PC-9 (cell line): ENCODE results near the gene MAFF. TPM values are rescaled to one million over a fixed set of nuclear protein-coding genes. Genes with fewer than 3 reads are reported as not detected.

Experiments used
- BruUV-seq: library from RNA; stranded (reverse); fragments of 400-500 nt; replicated peaks from 2 replicates; lab custom pipeline; 2021; lab: Mats Ljungman, UMichigan
- CTCF ChIA-PET: fragments of 300-600 bp; sonication (Branson Sonifier 250); formaldehyde crosslinking; loops from one replicate; lab custom pipeline; 2022; ENCODE audit warnings: antibody characterized with exemption; lab: Charles Lee
- POLR2A ChIA-PET: fragments of 300-600 bp; sonication (Branson Sonifier 250); formaldehyde crosslinking; loops from one replicate; lab custom pipeline; 2022; ENCODE audit warnings: antibody characterized with exemption; ENCODE audit not compliant: unreplicated experiment; lab: Charles Lee
- DNase-seq, 2 experiments: peaks; one replicate each; pipeline versions ENCODE4 v3.0.0 to v3.0.0-alpha.2; 2015 to 2022; ENCODE audit warnings: mixed read lengths in 1 of 2
- H2AFZ ChIP-seq: fragments of 200-600 bp; sonication (generic); 2 replicates; pipeline ENCODE4 v1.8.1; 2017; ENCODE audit warnings: antibody characterized with exemption
- H3F3A ChIP-seq: fragments of 200-600 bp; sonication (generic); 2 replicates; pipeline ENCODE4 v1.8.1; 2017; ENCODE audit warnings: antibody characterized with exemption, mild to moderate bottlenecking, low read depth; ENCODE audit not compliant: insufficient read depth
- H3K27ac ChIP-seq: fragments of 200-600 bp; sonication (generic); 2 replicates; pipeline ENCODE4 v1.6.1; 2016; ENCODE audit warnings: mixed run types
- H3K27me3 ChIP-seq: fragments of 200-600 bp; sonication (generic); 2 replicates; pipeline ENCODE4 v1.6.1; 2016; ENCODE audit warnings: low read depth, mixed run types; ENCODE audit not compliant: insufficient read depth
- H3K36me3 ChIP-seq: fragments of 200-600 bp; sonication (generic); 2 replicates; pipeline ENCODE4 v1.6.1; 2016; ENCODE audit warnings: low read depth, mixed run types
- H3K4me1 ChIP-seq: fragments of 200-600 bp; sonication (generic); replicated peaks from 2 replicates; pipeline ENCODE4 v1.6.1; 2016; ENCODE audit warnings: mixed run types; ENCODE audit not compliant: insufficient read depth
- H3K4me2 ChIP-seq: fragments of 200-600 bp; sonication (generic); 2 replicates; pipeline ENCODE4 v1.6.1; 2017; ENCODE audit warnings: mixed run types
- H3K4me3 ChIP-seq: fragments of 200-600 bp; sonication (generic); 2 replicates; pipeline ENCODE4 v1.6.1; 2016; ENCODE audit warnings: mixed run types
- H3K79me2 ChIP-seq: fragments of 200-600 bp; sonication (generic); 2 replicates; pipeline ENCODE4 v1.6.1; 2017; ENCODE audit warnings: low read depth, mixed run types
- H3K9me2 ChIP-seq: fragments of 200-600 bp; sonication (generic); 2 replicates; pipeline ENCODE4 v1.8.1; 2017; ENCODE audit warnings: mild to moderate bottlenecking; ENCODE audit not compliant: insufficient read depth
- H3K9me3 ChIP-seq: fragments of 200-600 bp; sonication (generic); 2 replicates; pipeline ENCODE4 v1.8.1; 2016; ENCODE audit warnings: low read depth; ENCODE audit not compliant: insufficient read depth
- H4K20me1 ChIP-seq: fragments of 200-600 bp; sonication (generic); 2 replicates; pipeline ENCODE4 v1.8.1; 2017; ENCODE audit not compliant: insufficient read depth
- CTCF ChIP-seq: fragments of 200-600 bp; sonication (generic); conservative IDR thresholded peaks from 2 replicates; pipeline ENCODE4 v1.6.1; 2017; ENCODE audit warnings: mixed run types, antibody characterized with exemption, mild to moderate bottlenecking, moderate library complexity
- EZH2 ChIP-seq: fragments of 200-600 bp; sonication (generic); IDR thresholded peaks from 2 replicates; pipeline ENCODE4 v1.8.0; 2017; ENCODE audit warnings: antibody characterized with exemption, low read depth
- intact Hi-C: fragments of 100-400 bp; cut with micrococcal nuclease; formaldehyde crosslinking; loops from one replicate; pipeline ENCODE4 v1.10.0; 2022; ENCODE audit not compliant: unreplicated experiment
- total RNA-seq: library from RNA; stranded (reverse); gene quantifications from 2 replicates; pipeline ENCODE4 v1.2.3, GENCODE V29; 2021

MAFF gene
- total RNA-seq, 1 experiment from 2014 or later = 27.9 TPM

- no peaks in the 10 kb centered on the region for H4K20me1 ChIP-seq
- POLR2A ChIA-PET = no interaction called here
- H3K9me2 ChIP-seq = no peaks in the 10 kb centered on the region
- intact Hi-C loops = no loop called here
- no peak for DNase-seq
- no peak overlapping the region for H3K4me3 ChIP-seq
- no peak for TF ChIP-seq CTCF
- no peak for TF ChIP-seq EZH2
- no peaks in the 10 kb centered on the region for H3K36me3 ChIP-seq
- H3F3A ChIP-seq = peaks cover 6% of the 10 kb centered on the region; the same call in 1 of the 2 replicates
- BruUV-seq = no TSS peak
- H3K79me2 ChIP-seq = no peaks in the 10 kb centered on the region
- no peaks in the 10 kb centered on the region for H3K27me3 ChIP-seq
- H2AFZ ChIP-seq = no peak overlapping the region
- CTCF ChIA-PET = no interaction called here
- H3K27ac ChIP-seq = no peak overlapping the region
- H3K4me1 ChIP-seq = peaks cover 17% of the 10 kb centered on the region
- H3K9me3 ChIP-seq = no peaks in the 10 kb centered on the region
- H3K4me2 ChIP-seq = no peak overlapping the region
Observed at GRCh38 chr22:38164551-38164918, 37.3 kb upstream of the MAFF start.

GRCh38 chr22:38165922-38166593 lies 35.7 kb upstream of the MAFF start:
- peaks cover 17% of the 10 kb centered on the region for H3K4me1 ChIP-seq
- no peaks in the 10 kb centered on the region for H4K20me1 ChIP-seq
- H2AFZ ChIP-seq = no peak overlapping the region
- POLR2A ChIA-PET = no interaction called here
- no peaks in the 10 kb centered on the region for H3K36me3 ChIP-seq
- CTCF ChIA-PET = no interaction called here
- no peak for TF ChIP-seq CTCF
- no peak for TF ChIP-seq EZH2
- no peaks in the 10 kb centered on the region for H3K79me2 ChIP-seq
- intact Hi-C loops = no loop called here
- H3K9me3 ChIP-seq = no peaks in the 10 kb centered on the region
- H3F3A ChIP-seq = peaks cover 6% of the 10 kb centered on the region; the same call in 1 of the 2 replicates
- no TSS peak for BruUV-seq
- H3K27me3 ChIP-seq = no peaks in the 10 kb centered on the region
- H3K9me2 ChIP-seq = no peaks in the 10 kb centered on the region
- no peak overlapping the region for H3K4me2 ChIP-seq
- no peak overlapping the region for H3K27ac ChIP-seq
- DNase-seq = no peak
- H3K4me3 ChIP-seq = no peak overlapping the region

GRCh38 chr22:38167988-38168407 lies 33.8 kb upstream of the MAFF start:
- H3F3A ChIP-seq = peaks cover 15% of the 10 kb centered on the region; the same call in 1 of the 2 replicates
- H4K20me1 ChIP-seq = no peaks in the 10 kb centered on the region
- intact Hi-C loops = no loop called here
- no TSS peak for BruUV-seq
- no peak overlapping the region for H3K27ac ChIP-seq
- ChIA-PET POLR2A (no interaction called here), CTCF (no interaction called here)
- DNase-seq = no peak
- H3K36me3 ChIP-seq = no peaks in the 10 kb centered on the region
- no peak overlapping the region for H2AFZ ChIP-seq
- no peaks in the 10 kb centered on the region for H3K79me2 ChIP-seq
- no peak overlapping the region for H3K4me3 ChIP-seq
- H3K9me3 ChIP-seq = no peaks in the 10 kb centered on the region
- no peaks in the 10 kb centered on the region for H3K9me2 ChIP-seq
- no peaks in the 10 kb centered on the region for H3K27me3 ChIP-seq
- TF ChIP-seq EZH2 (no peak), CTCF (no peak)
- peaks cover 25% of the 10 kb centered on the region for H3K4me1 ChIP-seq
- no peak overlapping the region for H3K4me2 ChIP-seq
